Activated CD8-positive, alpha-beta memory T cell treated with anti-CD3 and anti-CD28 coated beads for 24 hours (primary cell): Measurements from ENCODE around the gene WFDC10A.
A peak's percentile ranks its signal among the peaks of the same experiment; 100 is the strongest.
"Not testable (repeated sequence)": the region's sequence is repeated elsewhere in the genome, so short reads cannot be mapped to it uniquely, and the experiment has no call there.

Experiments used
- DNase-seq: peaks from one replicate; pipeline ENCODE4 v3.0.0-alpha.2; 2020

Gene WFDC10A

DNA sequence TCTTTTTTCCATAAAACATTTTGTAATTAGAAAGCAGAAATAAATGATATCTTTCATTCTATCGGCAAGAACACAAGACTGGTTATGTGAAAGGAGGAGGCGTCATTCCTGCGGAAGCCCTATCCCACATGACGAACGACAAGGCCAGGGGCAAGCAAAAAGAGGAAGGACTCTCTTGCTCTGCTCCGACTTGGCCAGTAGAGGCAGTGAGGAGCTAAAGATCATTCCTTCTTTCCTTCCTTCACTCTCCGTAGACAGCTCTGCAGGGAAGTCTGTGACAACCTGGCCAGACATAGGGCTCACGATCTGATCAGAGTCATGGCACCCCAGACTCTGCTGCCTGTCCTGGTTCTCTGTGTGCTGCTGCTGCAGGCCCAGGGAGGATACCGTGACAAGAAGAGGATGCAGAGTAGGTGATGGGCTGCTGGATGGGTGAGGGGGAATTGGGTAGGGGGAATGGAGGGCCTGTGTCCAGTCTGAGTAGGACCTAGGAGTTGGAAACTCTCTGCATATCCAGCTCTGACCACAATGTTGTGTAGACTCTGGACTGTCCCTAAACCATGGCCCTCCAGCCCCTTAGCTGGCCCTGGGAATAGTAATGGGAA is at the start of gene WFDC10A:
TSS of gene WFDC10A (plus strand) at position 244 of the 605 bp plus-strand sequence. CDS start at position 319, 75 bp downstream.
- peak; percentile 61 for DNase-seq

DNA sequence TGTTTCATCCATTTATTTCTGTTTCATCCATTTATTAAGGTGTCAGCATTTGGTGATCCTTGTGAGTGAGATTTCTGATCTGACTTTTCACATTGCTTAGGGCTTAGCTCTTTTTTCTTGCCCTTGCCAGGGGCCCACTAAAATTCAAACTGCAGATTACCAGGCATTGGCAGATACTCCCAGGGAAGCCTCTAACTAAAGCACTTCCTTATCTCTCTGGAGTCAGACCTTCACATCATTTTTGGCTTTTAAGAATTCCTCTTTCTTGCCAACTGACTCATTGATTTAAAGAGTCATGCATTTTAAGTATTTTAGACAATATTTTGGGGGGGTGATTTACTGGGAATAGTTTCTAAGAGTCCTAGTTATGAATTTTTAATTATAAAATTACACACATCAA is 47.8 kb upstream of the WFDC10A start:
- no peak for DNase-seq

DNA sequence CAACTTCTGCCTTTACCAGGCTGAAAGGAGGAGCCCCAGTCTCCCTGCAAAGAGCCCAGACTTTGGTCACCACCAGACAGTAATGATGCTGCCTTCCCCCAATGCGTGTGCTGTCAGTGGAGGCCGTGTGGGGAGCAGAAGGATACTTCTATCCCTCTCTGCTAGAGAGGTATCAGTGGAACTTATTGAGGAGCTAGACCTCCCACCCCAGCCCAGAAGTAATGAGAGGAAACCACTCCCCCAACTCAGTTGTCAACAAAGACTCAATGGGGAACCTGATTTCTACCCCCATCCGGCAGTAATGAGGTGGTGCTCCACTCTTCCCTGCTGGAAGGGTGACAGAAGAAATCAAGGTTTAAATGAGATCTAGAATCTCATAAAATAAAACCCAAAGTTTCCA is 46.0 kb upstream of the WFDC10A start:
- DNase-seq, result no peak

DNA sequence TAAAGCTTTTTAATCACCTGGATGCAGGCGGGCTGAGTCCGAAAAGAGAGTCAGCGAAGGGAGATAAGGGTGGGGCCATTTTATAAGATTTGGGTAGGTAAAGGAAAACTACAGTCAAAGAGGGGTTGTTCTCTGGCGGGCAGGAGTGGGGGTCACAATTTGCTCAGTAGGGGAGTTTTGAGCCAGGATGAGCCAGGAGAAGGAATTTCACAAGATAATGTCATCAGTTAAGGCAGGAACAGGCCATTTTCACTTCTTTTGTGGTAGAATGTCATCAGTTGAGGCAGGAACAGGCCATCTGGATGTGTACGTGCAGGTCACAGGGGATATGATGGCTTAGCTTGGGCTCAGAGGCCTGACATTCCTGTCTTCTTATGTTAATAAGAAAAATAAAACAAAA is 45.2 kb upstream of the WFDC10A start:
- not testable (repeated sequence) for DNase-seq

DNA sequence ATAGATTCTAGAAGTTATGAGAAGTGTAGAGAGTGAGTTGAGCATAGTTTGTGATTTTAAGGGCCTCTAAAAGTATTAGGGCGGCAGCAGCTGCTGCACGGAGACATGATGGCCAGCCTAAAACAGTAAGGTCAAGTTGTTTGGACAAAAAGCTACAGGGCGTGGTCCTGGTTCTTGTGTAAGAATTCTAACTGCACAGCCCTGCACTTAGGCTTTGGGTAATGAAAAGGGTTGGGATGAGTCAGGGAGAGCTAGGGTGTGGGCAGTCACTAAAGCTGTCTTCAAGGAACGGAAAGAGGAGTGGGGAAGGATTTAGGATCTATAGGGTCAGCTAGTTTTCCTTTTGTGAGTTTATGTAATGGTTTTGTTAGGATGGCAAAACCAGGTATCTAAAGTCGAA is 43.6 kb upstream of the WFDC10A start:
- DNase-seq, result not testable (repeated sequence)

DNA sequence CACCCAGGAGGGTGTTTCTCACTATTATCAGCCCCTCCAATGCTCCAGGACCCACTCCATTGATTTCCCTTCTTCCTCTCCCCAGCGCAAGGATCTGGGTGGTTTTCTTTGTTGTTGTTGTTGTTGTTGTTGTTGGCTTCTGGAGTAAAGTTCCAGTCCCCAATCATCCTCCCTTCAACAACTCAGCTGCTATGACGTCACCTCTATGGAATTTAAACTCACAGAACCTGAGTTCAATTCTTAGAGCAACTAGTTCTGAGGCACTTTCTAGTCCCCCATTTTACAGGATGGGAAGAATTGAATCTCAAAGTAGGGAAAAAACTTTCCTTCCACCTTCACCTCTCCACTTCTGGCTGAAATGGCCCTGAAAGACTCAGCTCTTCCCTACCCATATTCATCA is 40.7 kb upstream of the WFDC10A start:
- DNase-seq, result no peak

DNA sequence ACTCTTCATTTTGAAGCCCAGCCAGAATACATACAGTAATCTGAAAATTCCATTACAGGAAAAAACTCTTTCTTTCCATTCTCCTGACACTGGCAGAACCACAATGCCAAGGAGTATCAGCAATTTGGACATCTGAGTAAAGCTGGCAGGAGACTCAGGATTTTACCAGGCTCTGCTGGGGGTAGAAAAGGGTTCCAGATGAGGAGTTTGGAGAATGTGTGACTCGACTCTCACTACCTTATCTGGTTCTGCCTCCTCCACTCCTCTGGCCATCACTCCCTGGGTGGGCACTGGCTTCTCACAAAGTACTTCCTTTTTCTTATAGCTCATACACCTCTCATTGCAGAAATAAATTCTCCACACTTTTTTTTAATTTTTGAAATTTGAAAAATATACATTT is 39.8 kb upstream of the WFDC10A start:
- DNase-seq, result no peak

DNA sequence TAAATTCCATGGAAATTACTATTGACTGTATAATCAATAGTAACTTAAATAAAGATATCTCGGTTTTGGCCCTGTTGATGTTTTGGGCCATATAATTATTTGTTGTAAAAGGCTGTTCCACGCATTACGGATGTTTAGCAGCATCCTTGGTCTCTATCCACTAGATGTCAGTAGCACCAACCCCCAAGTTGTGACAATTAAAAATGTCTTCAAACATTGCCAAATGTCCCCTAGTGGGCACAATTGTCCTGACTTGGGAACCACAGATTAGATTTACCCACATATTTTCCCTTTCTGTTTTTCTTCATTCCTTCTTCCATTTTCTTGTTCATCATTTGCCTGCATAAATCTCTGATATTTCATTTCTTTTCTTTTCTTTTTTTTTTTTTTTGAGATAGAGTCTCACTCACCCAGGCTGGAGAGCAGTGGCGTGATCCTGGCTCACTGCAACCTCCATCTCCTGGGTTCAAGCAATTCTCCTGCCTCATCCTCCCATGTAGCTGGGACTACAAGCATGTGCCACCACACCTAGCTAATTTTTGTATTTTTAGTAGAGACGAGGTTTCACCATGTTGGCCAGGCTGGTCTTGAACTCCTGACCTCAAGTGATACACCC is 36.9 kb upstream of the WFDC10A start:
- DNase-seq, result no peak

DNA sequence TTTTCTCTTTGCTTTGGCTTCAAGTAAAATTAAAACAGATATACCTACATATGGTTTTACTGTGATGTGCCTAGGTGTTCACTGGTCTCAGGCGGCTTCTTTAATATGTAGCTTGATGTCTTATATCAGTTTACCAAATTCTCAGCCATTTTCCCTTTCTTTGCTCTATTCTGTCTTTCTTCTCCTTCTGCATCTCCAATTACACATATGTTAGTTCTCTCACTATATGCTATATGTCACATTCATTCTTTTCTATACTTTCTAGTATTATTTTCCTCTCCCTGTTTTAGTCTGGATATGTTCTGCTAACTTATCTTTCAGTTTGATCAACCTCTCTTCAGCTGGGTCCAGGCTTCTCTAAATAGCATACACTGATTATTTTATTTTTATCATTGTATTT is 36.0 kb upstream of the WFDC10A start:
- no peak for DNase-seq

DNA sequence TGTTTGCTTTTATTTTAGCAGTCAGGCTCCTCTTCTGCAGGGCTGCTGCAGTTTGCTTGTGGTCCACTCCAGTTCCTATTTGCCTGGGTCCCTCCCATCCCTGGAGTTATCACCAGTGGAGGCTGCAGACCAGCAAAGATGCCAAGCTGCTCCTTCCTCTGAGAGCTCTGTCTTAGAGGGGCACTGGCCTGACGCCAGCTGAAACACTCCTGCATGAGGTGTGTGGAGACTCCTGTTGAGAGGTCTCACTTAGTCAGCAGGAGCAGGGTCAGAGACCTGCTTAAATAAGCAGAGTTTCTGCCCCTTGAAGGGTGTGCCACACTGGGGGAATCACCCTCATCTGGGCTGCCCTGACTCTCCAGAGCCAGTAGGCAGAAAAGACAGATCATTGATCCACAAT is 34.3 kb upstream of the WFDC10A start:
- no peak for DNase-seq

DNA sequence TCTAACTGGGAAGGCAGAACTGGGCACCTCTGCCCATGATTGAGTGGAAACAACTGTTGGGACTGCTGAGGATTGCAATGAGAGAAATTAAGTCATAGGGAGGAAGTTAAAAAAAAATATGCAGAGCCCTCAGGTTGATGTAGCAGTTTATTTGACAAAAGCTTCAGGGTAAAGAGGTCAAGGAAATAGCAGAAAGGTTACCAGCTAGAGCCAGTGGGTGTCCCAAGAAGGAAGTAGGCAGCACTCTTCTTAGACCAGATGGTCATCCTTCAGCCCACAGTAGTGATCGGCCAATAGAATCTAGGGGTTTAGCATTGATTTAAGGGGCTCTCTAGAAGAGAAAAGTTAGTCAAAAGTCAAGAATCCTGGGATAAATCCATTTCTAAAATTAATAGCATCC is 21.7 kb upstream of the WFDC10A start:
- DNase-seq, result no peak

DNA sequence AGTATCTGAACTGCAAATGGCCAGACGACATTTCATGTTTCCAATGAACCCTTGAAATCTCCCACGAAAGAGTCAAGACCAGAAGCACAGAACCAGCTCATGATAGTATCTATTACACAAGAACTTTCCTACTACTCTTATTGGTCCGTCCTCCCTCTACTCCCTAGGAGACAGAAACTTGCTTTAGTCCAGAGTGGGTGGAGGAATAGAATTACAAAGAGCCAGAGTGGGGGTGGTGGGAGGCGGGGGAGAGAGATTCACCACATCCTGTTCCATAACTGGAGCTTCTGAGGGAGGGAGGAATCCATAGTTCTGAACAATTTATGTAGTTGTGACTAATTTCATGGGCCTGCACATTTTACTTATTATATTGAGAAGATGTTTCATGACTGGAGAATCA is 18.5 kb upstream of the WFDC10A start:
- no peak for DNase-seq

DNA sequence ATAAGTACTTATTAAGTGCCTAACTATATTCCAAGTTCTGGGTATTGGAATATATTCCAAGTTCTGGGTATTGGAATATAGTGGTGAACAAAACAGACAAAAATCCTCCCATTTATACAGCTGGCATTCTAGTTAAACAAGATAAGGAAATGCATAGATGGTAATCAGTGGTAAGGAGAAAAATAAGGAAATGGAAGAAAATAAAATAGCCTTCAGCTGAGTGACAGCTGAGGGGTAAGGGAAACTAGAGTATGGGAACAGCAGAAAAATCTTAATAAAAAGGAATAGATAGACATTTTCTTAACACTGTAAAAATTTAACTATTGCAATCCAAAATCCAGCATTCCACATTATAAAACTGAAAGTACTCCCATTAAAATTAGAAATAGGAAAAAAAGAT is 17.2 kb upstream of the WFDC10A start:
- no peak for DNase-seq

DNA sequence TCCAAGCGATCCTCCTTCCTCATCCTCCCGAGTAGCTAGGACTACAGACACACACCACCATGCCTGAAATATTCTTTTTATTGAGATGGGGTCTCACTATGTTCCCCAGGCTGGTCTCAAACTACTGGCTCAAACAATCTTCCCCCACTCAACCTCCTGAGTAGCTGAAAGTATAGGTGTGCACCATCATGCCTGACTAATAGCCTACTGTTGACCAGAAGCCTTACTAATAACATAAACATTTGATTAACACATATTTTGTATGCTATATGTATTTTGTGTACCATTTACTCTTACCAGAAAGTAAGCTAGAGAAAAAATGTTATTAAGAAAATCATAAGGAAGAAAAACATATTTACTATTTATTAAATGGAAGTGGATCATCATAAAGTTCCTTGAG is 11.9 kb upstream of the WFDC10A start:
- no peak for DNase-seq

DNA sequence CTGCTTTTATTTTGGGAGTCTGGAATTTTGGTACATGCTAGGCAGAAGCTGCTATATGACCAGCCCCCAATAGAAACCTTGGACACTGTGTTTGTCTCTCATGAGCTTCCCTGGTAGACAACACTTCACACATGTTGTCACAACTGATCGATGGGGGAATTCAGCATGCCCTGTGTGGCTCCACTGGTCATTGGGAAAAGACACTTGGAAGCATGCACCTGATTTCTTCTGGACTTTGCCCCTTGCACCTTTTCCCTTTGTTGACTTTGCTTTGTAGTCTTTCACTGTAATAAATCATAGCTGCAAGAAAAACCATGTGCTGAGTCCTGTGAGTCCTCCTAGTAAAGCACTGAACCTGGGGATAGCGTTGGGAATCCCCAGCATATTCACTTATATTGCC is 7.9 kb upstream of the WFDC10A start:
- no peak for DNase-seq

DNA sequence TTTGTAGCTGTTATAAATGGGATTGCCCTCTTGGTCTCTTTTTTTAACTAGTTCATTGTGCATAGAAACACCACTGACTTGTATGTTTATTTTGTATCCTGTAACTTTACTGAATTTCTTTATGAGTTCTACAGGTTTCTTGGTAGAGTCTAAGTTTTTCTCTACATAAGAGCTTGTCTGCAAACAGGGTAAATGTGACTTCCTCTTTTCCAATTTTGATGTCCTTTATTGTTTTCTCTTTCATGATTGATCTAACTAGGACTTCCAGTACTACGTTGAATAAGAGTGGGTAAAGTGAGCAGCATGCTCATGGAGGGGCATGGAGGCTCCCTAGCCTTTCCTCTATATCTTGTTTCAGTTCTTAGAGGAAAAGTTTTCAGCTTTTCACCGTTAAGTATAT is 3.0 kb upstream of the WFDC10A start:
- no peak for DNase-seq

DNA sequence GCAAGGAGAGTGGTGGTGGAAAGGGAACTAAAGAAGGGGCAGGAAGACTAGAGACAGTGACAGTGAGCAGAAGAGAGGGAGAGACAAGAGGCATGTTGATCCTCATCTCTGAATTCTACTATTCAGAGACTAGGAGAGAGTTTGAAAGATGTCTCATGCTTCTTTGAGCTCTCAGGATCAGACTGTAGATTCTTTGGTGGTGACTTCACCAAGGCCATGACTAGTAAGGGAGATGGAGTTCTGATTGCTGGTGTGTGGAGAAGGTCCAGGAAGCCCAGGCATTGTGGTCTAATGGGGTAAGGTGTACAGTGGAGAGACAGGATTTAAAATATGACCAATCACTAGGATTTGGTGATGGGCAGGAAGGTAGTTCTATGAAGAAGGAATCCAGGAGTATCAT is 832 bp downstream of the WFDC10A start:
- no peak for DNase-seq

DNA sequence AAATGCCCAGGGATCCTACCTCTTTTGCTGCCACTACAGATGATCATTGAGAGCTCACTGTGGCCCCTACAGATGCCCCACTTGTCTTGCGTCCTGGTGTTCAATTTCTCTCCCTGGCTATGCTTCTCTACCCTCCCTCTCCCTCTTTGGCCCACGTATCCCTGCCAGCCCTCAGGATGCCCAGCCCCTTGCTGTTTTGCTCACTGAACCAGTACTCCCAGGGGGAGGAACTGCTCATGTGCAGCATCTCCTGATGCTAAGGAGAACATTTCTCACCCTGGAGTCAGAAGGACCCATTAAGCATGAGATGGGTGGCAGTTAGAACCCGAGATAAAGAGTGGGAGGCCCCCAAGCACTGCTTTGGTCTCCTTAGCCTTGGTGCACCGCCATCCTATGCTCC is 1.6 kb downstream of the WFDC10A start, which contains the start of gene WFDC9:
TSS of gene WFDC9 (minus strand) at position 101 of the 400 bp plus-strand sequence. CDS start 21,103 bp downstream, outside the sequence.
- DNase-seq, result no peak

DNA sequence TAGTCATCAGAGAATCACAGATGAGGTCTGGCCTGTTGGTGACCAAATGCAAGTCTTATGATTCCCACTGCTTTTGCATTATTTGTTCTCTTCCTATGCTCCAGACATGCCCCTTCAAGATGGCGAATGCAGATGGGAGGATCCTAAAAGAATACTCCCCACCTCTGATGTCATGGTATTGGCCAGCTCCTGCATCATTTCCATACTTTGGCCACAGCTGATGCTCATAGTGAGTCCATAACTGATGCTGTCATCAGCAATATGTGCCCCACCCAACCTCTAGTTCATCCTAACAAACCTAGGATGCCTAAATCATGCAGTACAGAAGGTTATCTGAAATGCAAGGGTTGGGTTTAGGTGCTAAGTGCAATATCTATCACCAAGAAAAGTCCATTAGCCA is 7.0 kb downstream of the WFDC10A start:
- DNase-seq, result no peak

DNA sequence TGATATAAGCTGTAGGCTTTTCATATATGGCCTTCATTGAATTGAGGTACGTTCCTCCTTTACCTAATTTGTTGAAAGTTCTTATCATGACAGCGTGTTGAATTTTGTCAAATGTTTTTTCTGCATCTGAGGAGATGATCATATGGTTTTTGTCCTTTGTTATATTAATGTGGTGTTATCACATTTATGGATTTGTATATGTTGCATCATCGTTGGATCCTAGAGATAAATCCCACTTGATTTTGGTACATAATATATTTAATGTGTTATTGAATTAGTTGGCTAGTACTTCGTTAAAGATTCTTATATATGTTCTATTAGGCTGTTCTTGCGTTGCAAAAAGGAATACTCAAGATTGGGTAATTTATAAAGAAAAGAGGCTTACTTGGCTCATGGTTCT is 10.1 kb downstream of the WFDC10A start:
- DNase-seq, result no peak

DNA sequence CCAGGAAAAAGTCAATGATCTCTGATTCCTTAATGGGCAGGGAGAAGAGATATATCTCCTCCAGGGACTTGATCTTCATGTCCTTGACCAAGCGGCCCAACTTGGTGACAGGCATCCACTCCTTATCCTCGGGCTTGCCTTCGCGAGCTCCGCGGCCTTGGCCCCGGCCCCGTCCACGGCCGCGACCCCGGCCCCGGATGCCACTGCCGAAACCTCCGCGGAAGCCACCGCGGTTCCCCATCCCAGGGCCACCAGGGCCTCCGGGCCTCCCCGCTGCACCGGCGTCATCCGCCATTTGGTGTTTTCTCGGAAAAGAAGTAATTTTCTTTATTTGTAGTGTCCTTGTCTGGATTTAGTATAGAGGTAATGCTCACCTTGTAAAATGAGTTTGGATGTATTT is 11.5 kb downstream of the WFDC10A start:
- DNase-seq, result not testable (repeated sequence)

DNA sequence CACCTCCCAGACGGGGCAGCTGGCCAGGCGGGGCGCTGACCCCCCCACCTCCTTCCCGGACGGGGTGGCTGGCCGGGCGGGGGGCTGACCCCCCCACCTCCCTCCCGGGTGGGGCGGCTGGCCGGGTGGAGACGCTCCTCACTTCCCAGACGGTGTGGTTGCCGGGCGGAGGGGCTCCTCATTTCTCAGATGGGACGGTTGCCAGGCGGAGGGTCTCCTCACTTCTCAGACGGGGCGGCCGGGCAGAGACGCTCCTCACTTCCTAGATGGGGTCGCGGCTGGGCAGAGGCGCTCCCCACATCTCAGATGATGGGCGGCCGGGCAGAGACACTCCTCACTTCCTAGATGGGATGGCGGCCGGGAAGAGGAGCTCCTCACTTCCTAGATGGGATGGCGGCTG is 16.3 kb downstream of the WFDC10A start:
- not testable (repeated sequence) for DNase-seq

DNA sequence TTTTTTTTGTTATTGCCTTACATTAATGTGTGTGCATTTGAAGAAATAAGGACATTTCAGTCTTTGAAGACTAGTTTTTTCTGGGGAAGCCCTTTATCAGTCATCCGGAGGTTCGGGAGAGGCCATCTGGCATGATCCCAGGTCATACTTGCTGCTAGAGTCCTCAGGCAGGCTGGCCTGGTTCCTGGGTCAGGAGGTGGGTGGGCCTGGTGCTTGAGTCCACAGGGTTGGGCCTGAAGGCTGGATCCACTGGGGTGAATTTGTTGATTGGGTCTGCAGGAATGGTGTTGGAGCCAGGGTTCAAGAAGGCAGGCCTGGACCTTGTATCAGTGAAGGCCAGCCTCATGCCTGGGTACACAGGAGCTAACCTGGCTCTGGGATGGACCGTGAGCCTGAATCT is 17.3 kb downstream of the WFDC10A start:
- no peak for DNase-seq

DNA sequence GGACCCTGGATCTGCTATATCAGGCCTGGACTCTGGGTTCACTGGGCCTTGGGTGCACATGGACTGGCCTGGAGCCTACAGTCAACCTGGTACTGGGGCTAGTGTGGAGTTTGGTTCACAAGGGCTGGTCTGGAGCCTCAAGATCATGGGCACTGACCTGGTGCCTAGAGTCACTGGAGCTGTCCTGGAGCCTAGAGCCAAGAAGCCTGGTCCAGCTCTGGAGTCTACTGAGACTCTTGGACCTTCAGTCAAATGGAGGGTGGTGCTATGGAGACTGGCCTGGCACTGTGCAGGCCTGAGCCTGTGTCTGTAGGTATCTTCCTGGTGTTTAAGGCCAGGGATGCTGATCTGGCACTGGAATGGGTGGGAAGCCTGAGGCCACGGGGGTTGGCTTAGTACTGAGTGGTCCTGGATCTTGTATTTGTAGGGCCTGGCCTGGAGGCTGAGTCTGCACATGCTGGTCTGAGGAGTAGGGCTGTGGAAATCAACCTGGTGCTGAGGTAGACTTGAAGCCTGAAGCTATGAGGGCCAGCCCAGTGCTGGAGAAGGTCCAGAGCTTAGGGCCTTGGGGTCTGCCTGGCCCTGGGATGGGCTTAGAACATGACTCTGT is 18.0 kb downstream of the WFDC10A start:
- no peak for DNase-seq
